ENCODE results near the gene NCAM2.

Gene NCAM2

DNA sequence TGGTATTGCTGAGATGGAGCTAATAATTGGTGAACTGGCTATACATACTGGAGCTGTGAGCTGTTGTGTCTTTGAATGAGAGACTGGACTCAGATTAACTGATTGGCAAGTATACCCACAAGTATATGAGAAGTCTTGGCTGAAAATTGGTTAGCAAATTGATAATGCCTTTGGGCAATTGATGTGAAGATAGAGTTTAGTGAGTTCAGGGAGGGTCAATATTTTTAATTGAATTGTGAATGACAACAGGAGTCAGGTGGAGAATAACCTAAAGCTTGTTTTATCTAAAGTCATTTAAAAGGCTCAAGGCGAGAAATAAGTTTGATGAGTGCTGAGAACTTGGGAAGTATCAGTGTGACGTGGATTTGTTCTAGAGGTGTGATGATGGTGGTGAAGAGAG, 27.5 kb downstream of the NCAM2 start:
- DNase-seq: no peak

DNA sequence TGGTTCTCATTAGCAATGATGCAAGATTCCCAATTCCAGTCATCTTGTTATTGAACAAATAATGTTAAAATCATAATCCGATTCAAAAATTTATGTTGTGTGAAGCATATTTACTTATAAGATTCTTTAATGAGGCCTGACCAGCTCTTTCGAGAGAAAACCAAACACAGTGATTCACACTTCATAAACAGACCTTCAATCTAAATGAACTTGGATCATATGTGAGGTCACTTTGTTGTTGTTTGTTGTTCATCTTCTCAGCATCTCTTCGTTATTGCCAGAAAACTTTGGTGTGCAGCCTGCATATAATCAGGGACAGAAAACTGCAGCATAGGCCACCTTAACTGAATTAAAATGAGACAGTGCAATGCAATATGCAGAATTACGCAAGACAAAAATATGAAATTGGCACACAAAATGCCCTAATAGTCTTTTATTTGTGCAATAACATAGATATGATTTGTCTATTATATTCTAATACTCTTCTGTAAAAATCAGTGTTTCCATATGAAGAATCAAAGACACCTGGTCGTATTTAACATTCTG, 30.1 kb downstream of the NCAM2 start:
- no peak for DNase-seq

DNA sequence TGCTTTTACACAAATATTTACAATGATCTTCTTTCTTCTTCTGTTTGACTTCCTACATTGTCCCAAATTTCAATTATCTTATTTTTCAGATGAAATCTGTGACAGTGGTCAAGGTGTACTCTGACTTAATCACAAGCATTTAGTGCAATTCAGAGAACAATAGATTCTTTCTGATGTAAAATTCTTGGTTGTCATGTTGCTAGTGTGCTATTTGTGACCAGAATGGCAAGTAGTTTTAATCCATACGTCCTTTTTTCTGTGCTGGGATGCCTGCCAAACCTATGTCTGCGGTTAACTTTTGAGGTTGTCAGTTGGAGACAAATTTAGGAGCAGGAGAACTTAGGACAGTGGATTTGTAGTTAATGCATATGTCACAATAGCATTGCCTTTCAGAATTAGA, 31.0 kb downstream of the NCAM2 start:
- peak in 4 of 56 donors; percentile 5 to 49 (median 16) for DNase-seq

DNA sequence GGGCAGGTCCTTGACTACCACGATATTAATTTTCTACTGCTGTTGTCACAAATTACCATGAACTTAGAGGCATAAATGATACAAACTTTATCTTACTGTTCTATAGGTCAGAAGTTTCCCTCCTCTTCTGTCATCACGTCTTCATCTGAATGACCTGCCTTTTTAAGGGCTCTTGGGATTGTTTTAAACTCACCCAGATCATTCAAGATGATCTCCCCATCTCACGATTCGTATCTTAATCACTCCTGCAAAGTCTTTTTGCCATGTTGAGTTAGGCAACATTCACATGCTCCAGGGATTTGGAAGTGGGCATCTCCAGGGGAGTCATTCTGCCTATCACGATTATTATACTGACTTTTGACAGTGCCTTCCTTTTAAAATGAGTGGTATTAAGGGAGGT, 32.1 kb downstream of the NCAM2 start:
- no peak for DNase-seq

DNA sequence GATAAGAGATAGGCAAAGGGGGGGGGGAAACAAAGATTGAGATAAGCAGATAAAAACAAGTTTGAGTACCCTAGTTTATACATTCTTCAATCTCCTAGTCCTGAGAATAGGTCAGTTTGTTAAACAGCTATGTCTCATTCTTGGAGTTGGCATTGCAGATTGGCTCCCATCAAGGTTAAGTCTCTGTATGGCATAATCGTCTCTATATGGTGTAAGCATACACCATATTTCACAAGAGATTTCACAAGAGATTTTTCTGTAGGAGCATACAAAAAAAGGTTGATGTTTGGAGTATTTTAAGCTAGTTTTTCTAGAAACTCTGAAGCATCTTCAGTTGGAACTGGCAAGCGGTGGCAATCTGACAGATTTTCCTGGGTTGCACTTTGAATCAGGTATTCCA, 35.8 kb downstream of the NCAM2 start:
- no peak for DNase-seq

- DNase-seq: no peak
Observed at GRCh38 chr21:21039624-21040170, 41.5 kb downstream of the NCAM2 start.

DNA sequence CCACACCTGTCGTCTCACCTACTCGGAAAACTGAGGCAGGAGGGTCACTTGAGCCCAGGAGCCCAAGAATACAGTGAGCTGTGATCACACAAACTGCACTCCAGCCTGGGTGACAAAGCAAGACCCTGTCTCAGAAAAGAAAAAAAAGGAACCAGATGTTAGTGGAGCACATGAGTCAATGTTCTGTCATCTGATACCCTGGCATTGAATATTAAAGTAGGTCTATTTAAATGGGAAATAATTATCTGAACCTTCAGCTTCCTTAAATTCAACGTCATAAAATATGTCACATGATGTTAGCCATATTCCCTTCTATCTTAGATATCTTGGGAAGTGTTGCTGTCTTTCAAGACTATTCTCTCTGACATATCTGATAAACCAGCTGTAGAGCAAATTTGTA, 47.3 kb downstream of the NCAM2 start:
- peak in 1 of 56 donors; percentile 2 for DNase-seq

DNA sequence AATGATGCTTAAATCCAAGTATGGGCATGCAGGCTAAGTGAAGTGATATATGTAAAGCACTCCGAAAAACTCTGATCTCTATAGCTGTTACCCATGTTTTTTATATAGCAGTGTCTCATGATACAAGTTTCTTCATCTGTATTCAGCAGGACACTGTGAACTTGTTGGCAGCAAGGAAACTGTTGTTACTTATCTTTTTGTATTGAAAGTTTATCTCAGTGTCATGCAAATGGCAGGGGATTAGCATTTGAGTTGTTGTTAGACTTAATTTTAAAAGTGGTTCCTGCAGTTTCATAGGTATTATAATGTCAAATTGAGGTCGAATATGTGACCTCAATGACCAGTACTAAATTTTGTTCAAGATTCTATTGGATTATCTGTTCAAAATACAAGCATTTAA, 47.9 kb downstream of the NCAM2 start:
- DNase-seq: no peak

DNA sequence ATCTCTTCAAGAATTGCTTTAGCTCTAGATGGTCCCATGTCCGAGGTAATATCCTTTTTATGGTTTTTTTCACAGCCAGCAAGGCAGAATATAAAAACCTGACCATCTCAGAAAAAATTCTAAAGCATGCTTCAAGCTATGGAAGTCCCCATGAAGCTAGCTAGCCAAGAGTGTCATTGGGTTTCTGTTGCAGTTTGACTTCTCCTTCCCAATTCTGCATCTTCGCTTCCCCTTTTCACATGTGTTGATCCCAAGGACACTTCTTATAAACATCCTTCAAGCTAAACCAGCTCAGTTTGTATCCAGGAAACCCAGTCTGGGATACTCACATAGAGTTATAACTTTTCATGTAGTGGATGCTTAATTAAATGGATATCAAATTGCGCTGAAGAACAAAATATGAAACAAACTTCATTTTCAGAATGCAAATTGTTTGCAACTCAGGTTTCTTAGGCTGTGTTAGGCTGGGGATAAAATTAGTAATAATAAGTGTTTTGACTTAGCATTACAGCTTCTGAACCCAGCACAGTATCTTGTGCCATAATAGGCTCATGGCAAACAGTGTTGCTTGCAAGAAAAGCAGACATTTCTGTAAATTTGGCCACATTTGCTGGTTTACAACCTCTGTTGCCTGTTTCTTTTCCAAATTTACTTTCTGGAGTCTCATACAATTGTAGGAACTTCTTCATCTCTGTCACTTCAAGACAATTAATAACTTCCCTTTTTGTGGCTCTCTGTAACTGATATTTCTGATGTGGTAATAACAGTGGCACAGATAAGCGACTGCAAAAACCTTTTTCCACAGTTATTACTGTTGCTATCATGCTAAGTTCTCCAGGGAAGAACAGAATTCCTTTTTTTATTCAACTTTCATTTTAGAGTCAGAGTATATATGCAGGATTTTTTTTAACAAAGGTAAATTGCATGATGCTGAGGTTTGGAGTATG, 53.2 kb downstream of the NCAM2 start:
- no peak for DNase-seq

- DNase-seq: no peak
Observed at GRCh38 chr21:21052672-21053071, 54.5 kb downstream of the NCAM2 start.

DNA sequence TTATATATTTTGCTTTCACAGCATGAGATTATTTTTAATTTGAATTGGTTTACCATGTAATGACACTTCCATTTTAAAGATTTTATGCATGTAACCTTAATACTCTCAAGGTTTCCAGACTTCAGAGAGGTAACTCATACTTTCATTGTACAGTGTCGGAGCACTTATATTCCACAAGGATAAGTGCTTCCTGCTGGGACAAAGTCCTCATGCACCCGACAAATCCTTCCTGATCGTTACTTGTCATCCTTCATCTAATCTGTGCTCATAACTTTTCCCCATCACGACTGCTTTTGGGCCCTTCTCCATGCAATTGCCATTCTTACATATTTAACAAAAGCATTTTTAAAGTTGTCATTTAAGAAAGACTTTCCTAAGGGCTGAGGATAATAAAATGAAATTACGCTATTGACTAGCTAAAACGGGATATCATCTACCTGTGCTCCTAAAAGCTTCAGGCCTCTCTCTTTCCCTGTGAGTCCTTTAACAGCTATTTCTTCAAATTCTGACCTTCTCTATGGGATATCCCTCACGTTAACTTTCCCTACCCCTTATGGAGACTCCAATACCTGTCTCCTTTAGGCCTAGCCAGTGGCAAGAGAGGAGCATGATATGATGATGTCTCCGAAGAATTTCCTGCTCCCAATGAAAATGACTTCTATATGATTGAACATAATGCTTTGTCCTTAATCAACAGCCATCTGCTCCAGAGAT, 59.3 kb downstream of the NCAM2 start:
- DNase-seq: no peak

DNA sequence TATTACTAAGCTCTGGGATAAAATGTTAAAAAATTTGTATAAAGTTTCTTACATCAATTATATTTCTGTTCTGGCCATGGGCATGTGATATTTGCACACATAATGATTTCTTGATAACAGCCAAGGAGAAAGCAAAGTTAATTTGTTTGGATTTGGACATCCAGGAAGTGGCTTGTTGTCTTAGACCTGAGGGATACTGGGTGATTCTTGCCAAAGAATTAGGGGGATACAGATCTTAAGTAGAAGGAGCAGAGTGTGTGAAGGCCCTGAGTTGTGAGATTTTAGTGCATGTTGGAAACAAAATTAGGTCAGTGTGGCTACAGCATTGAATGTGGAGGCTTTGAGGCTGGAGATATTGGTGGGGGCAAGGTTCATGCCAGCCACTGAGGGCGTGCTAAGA, 65.6 kb downstream of the NCAM2 start:
- no peak for DNase-seq

- no peak for DNase-seq
Observed at GRCh38 chr21:21064353-21064752, 66.1 kb downstream of the NCAM2 start.

DNA sequence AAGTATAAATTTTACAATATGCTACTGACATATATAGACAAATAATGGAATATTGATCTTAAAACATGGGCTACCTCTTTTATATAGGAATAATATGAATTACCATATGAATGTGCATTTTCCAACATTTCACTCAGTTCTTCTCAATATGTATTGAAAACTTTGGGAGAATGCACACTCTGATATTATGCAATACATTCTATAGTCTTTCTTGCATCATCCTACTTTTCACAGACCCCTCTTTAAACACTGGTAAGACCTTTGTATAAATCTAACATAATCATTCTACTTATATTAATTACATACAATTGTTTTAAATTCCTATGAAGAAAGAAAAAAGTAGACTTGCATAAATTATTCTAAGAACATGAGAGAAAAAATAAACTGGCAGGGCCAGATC, 69.2 kb downstream of the NCAM2 start:
- no peak for DNase-seq

- no peak for DNase-seq
Observed at GRCh38 chr21:21074305-21074704, 76.1 kb downstream of the NCAM2 start.

GRCh38 chr21:21076051-21076450, 77.8 kb downstream of the NCAM2 start:
- no peak for DNase-seq

- DNase-seq: no peak
Observed at GRCh38 chr21:21076491-21076890, 78.3 kb downstream of the NCAM2 start.

DNA sequence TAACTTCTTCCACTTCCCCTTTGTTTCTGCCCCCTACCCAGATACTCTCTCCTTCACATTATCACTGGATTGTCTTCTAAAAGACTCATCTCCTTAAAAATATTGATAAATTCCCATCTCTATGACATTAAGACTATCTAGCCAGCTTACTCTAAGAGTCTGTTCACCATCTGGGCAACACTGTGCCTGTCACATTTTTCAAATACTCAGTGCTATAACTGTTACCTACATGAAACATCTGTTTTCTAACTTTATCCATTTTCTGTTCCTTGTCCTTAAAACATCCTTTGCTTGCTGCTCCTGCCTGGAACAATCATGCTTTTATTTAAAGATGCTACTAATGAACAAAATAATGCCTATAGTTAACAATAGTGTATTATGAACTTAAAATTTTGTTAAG, 81.4 kb downstream of the NCAM2 start:
- no peak for DNase-seq

- no peak for DNase-seq
Observed at GRCh38 chr21:21084179-21084578, 86.0 kb downstream of the NCAM2 start.

DNA sequence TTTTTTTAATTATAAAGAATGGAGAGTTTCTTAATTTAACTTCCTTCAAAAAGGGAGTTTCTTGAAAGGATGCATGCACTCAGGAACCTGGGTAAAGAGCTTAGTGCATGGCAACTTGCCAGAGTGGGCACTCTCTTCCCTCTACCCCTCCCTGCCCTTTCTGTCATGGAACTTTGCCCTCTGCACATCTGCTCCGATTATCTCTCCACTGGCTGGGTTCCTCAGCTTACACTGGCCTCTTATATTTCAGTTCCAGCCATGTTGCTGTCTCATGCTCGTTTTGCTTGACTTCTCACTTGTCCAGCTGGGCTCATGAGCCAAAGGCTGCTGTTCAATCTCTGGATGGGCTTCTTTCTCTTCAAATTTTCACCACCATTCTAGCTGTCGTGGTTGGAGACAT, 87.0 kb downstream of the NCAM2 start:
- DNase-seq: peak in 27 of 56 donors; percentile 2 to 70 (median 26)

DNA sequence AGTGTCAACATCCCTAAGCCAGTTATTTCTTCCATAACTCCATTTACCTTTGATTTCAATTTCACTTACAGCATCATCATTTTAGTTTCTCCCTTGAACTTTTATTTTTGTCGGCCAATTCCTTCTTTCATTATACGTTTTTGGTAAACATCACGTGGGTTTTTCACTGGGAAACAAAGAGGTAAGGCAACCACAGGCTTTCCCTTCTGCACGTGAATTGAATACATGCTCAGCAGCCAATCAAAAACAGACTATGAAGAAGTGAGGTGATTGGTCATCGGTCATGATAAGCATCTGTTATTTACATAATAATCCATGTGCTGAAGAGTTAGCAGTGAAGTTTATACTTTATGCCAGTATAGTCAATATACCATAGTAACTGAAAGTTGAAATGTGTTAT, 98.7 kb downstream of the NCAM2 start:
- DNase-seq: peak in 1 of 56 donors; percentile 8

GRCh38 chr21:21097466-21097865, 99.3 kb downstream of the NCAM2 start:
- DNase-seq: no peak
